Karpas-422 (cell line): ENCODE results near the gene CPAMD8. TPM values are rescaled to one million over a fixed set of nuclear protein-coding genes. Genes with fewer than 3 reads are reported as not detected.
A peak's percentile ranks its signal among the peaks of the same experiment; 100 is the strongest.

Source experiments
- DNase-seq: peaks from one replicate; pipeline ENCODE4 v3.0.0-alpha.2; 2015
- H2AFZ ChIP-seq: fragments of 200-600 bp; sonication (generic); 2 replicates; pipeline ENCODE4 v1.6.1; 2014; ENCODE audit warnings: antibody characterized with exemption, low read length, mixed read lengths
- H3K27ac ChIP-seq: fragments of 200-600 bp; sonication (generic); 2 replicates; pipeline ENCODE4 v1.5.1; 2014; ENCODE audit warnings: mild to moderate bottlenecking, low read length, moderate library complexity
- H3K27me3 ChIP-seq: fragments of 200-600 bp; sonication (generic); 2 replicates; pipeline ENCODE4 v1.6.1; 2014; ENCODE audit warnings: low read length, mixed read lengths
- H3K36me3 ChIP-seq: fragments of 200-600 bp; sonication (generic); 2 replicates; pipeline ENCODE4 v1.6.1; 2014; ENCODE audit warnings: low read length, mixed read lengths; ENCODE audit not compliant: insufficient read depth
- H3K4me1 ChIP-seq: fragments of 200-600 bp; sonication (generic); 2 replicates; pipeline ENCODE4 v1.6.1; 2014; ENCODE audit warnings: mild to moderate bottlenecking, low read length, mixed read lengths
- H3K4me2 ChIP-seq: fragments of 200-600 bp; sonication (generic); 2 replicates; pipeline ENCODE4 v1.6.1; 2014; ENCODE audit warnings: low read length, low read depth, mild to moderate bottlenecking; ENCODE audit not compliant: poor library complexity, severe bottlenecking
- H3K4me3 ChIP-seq: fragments of 200-600 bp; sonication (generic); 2 replicates; pipeline ENCODE4 v1.5.1; 2014; ENCODE audit warnings: mild to moderate bottlenecking, antibody characterized with exemption, low read length, mixed read lengths
- H3K79me2 ChIP-seq: fragments of 200-600 bp; sonication (generic); 2 replicates; pipeline ENCODE4 v1.6.1; 2014; ENCODE audit warnings: mild to moderate bottlenecking, low read length, mixed read lengths
- H3K9ac ChIP-seq: fragments of 200-600 bp; sonication (generic); 2 replicates; pipeline ENCODE4 v1.6.0; 2014; ENCODE audit warnings: low read length
- H3K9me2 ChIP-seq: fragments of 200-600 bp; sonication (generic), shearing (Covaris generic); replicated peaks from 2 replicates; pipeline ENCODE4 v1.6.0; 2014; ENCODE audit warnings: mild to moderate bottlenecking, low read length, moderate library complexity; ENCODE audit not compliant: insufficient read depth
- H3K9me3 ChIP-seq: fragments of 300-700, 200-600 bp; sonication (generic); 2 replicates; pipeline ENCODE4 v1.6.1; 2014; ENCODE audit warnings: low read length, mixed read lengths
- H4K20me1 ChIP-seq: fragments of 200-600 bp; sonication (generic); 2 replicates; pipeline ENCODE4 v1.6.1; 2014; ENCODE audit warnings: mild to moderate bottlenecking, antibody characterized with exemption, low read length, low read depth; ENCODE audit not compliant: insufficient read depth
- total RNA-seq: library from RNA; depleted of rRNA; stranded (reverse); fragments of >200 nt; shearing (Covaris generic); gene quantifications from 2 replicates; pipeline ENCODE4 v1.2.3, GENCODE V29; 2014; ENCODE audit warnings: low replicate concordance

Gene CPAMD8
- total RNA-seq, 1 experiment from 2014 or later: not detected

DNA sequence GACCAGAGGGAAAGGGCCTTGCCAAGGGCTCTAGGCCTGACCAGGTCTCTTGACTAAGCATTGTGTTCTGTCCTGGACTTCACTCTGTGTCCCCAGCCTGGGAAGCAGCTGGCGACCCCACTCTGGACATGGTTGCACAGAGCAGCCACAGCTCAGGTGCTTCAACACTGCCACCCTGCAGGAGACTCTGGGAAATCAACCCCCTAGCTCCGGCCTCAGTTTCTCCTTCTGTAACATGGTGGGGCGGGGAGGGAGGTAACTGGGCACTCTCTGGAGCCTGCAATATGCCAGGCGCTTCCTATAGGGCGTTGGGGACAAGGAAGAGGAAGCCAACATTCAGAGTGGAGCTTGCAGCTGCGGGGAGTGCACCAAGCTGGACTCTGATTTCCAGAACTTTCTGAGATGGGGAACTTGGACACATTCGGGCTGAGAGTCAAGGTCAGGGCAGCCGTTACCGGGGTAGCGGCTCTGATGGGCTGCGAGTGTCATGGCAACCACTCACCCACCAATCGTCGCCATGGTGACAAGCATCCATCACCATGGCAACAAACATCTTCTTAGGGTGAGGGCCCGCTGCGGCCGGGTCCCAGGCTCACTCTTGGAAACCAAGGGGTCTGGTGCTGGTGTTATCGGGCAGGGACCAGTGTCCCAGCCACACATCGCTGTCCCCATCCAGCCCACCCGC is 125.0 kb downstream of the CPAMD8 start:
- Histone ChIP-seq H4K20me1 (no peaks in the 10 kb centered on the region), H3K27me3 (no peaks in the 10 kb centered on the region), H3K9me3 (no peaks in the 10 kb centered on the region), H2AFZ (no peak overlapping the region), H3K36me3 (no peaks in the 10 kb centered on the region), H3K4me1 (no peaks in the 10 kb centered on the region), H3K9me2 (no peaks in the 10 kb centered on the region), H3K9ac (no peak overlapping the region), H3K4me2 (no peak overlapping the region), H3K27ac (no peak overlapping the region), H3K4me3 (no peak overlapping the region), H3K79me2 (no peaks in the 10 kb centered on the region)
- DNase-seq: no peak

DNA sequence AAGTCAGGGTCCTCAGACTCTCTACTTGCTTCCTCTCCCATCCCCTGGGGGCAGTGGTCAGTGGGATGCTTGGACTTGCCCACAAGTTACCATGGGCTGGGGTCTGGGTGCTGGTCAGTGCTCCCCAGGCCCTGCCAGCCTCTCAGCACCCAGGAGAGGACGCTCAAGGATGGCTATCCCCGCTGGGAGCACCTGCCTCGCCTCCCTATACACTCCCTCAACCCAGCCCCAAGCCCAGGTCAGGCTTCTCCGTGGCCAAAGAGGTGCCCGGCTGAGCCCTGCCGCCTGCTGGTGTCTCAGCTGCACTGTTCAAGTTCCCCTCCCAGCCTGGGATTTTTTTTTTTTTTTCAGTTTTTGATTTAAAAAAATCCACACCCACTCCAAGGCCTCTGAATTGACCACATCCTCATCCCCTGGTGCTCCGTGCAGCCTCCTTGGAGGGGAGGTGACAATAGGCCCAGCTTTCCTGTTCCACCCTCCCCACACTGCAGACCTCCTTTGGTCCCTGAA is 127.0 kb downstream of the CPAMD8 start:
- no peaks in the 10 kb centered on the region for H3K9me2 ChIP-seq
- no peak overlapping the region for H3K4me3 ChIP-seq
- no peaks in the 10 kb centered on the region for H3K36me3 ChIP-seq
- DNase-seq: peak; percentile 82
- H2AFZ ChIP-seq: no peak overlapping the region
- H3K27me3 ChIP-seq: no peaks in the 10 kb centered on the region
- H4K20me1 ChIP-seq: no peaks in the 10 kb centered on the region
- H3K4me2 ChIP-seq: no peak overlapping the region
- H3K4me1 ChIP-seq: no peaks in the 10 kb centered on the region
- H3K9me3 ChIP-seq: no peaks in the 10 kb centered on the region
- no peaks in the 10 kb centered on the region for H3K79me2 ChIP-seq
- H3K27ac ChIP-seq: no peak overlapping the region
- H3K9ac ChIP-seq: no peak overlapping the region

DNA sequence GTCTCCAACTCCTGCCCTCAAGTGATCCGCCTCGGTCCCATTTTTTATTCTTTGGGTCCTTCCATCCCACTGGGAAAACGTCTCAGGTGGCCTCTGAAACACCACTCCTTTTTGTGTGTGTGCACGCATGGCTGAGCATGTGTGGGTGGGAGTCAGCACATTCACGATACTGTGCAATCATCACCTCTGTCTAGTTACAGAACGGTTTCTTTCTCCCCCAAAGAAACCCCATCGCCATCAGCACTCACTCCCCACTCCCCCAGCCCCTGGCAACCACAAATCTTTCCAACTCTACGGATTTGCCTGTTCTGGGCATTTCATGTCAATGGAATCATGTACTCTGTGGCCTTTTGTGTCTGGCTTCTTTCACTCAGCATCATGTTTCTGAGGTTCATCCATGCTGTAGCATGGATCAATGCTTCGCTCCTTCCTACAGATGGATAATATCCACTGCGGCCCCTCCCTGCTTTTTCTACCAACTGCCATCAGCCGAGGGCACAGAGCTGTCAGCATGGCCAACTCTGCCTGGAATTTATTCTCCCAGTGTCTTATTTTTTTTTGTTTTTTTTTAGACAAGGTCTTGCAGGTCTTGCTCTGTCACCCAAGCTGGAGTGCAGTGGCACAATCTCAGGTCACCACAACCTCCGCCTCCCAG is 128.1 kb downstream of the CPAMD8 start:
- Histone ChIP-seq H3K9ac (no peak overlapping the region), H3K4me2 (no peak overlapping the region), H3K4me1 (peaks cover 6% of the 10 kb centered on the region), H3K4me3 (no peak overlapping the region), H3K9me3 (no peaks in the 10 kb centered on the region), H3K36me3 (no peaks in the 10 kb centered on the region), H3K9me2 (no peaks in the 10 kb centered on the region), H4K20me1 (no peaks in the 10 kb centered on the region), H2AFZ (no peak overlapping the region), H3K79me2 (no peaks in the 10 kb centered on the region), H3K27ac (no peak overlapping the region), H3K27me3 (no peaks in the 10 kb centered on the region)
- DNase-seq: no peak

DNA sequence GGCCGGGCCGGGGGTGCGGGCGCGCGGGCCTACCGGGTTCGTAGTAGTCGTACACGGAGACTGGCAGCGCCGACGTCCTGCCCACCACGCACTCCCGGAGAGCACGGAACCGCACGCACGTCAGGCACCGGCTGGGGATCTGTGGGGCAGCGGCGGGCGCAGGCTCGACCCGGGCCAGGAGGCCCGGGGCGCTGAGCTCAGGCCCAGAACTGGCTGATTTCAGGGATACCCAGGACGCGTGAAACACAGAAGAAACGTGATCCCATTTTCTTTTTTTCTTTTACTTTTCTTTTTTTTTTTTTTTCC is 128.8 kb downstream of the CPAMD8 start:
- DNase-seq: no peak
- no peak overlapping the region for H3K9ac ChIP-seq
- no peaks in the 10 kb centered on the region for H4K20me1 ChIP-seq
- H3K4me1 ChIP-seq: peaks cover 7% of the 10 kb centered on the region
- H2AFZ ChIP-seq: no peak overlapping the region
- H3K4me3 ChIP-seq: no peak overlapping the region
- no peaks in the 10 kb centered on the region; the same call in 1 of the 2 replicates for H3K27me3 ChIP-seq
- H3K9me3 ChIP-seq: no peaks in the 10 kb centered on the region
- H3K36me3 ChIP-seq: no peaks in the 10 kb centered on the region
- H3K4me2 ChIP-seq: no peak overlapping the region
- no peaks in the 10 kb centered on the region for H3K9me2 ChIP-seq
- no peak overlapping the region for H3K27ac ChIP-seq
- no peaks in the 10 kb centered on the region for H3K79me2 ChIP-seq

DNA sequence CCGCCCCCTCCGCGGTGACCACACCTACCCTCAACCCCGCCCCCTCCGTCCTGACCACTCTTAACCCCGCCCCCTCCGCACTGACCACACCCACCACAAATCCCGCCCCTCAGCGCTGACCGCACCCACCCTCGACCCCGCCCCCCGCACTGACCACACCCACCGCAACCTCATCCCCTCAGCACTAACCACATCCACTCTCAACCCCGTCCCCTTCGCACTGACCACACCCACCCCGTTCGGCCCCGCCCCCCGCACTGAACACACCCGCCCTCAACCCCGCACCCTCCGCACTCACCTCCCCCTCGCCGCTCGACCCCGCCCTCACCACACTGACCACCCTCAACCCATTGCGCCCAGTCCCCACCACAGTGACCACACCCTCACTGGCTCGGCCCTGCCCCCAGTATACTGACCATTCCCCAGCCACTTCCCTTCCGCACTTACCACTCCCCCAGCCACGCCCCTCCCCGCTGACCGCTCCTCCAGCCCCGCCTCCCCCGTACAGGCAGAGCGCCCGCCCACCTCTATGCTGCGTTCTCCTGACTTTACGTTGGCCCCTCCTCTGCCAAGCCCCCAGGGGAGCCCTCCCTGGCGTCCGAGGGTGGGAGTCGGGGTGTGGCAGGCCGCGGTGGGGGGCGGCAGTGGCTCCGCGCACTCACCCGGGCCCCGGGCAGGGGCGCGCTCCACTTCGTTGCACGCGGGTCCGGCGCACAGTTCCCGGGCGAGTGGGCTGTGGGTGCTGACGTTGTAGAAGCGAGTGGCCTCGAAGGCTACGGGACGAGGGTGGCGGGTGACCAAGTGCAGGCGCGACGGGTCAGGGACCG is 129.4 kb downstream of the CPAMD8 start:
- peak; percentile 87 for DNase-seq
- no peak overlapping the region for H3K27ac ChIP-seq
- H4K20me1 ChIP-seq: no peaks in the 10 kb centered on the region
- no peaks in the 10 kb centered on the region for H3K36me3 ChIP-seq
- no peak overlapping the region for H2AFZ ChIP-seq
- no peak overlapping the region for H3K4me2 ChIP-seq
- H3K79me2 ChIP-seq: no peaks in the 10 kb centered on the region
- peaks cover 7% of the 10 kb centered on the region for H3K4me1 ChIP-seq
- H3K9me2 ChIP-seq: no peaks in the 10 kb centered on the region
- H3K4me3 ChIP-seq: no peak overlapping the region
- H3K27me3 ChIP-seq: no peaks in the 10 kb centered on the region; the same call in 1 of the 2 replicates
- no peaks in the 10 kb centered on the region for H3K9me3 ChIP-seq
- H3K9ac ChIP-seq: no peak overlapping the region

DNA sequence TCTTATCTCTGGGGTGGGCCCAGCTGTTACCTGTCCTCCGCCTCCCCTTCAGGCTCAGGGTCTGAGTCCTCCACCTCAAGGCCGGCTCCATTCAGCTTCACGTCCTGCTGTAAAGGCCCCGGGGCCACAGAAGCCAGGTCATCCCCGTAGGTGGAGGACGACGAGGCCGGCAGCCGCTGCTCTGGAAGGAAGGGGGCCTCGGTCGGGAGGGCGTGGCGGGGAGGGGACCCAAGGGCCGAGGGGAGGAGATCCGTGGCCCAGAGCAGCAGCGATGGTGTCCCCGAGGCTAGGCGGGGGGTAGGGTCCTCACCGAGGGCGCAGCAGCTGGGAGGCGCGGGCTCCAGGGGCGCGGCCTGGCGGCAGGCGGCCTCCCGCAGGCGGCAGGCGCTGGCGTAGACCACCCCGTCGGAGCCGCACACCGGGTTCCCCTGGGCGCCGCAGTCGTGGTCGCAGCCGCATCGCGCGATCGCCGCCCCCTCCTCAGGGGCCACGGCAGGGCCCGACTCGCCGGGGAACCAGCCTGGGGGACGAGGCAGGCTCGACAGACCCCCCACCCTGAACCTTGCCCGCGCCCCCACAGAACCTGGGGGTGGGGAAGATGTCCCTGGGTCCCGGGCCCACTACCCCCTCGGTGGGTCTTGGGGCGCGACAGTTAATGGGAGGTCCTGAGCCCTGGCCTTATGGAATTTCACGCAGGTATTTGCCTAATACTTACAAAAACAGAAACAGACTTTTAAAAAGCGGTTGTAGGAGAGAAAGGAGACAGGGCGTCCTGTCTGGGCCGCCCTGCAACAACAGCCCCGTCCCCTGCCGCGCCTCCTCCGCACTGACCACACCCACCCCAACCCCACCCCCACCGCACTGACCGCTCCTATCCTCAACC is 130.2 kb downstream of the CPAMD8 start:
- no peaks in the 10 kb centered on the region for H3K79me2 ChIP-seq
- H2AFZ ChIP-seq: no peak overlapping the region
- H3K9me2 ChIP-seq: no peaks in the 10 kb centered on the region
- no peaks in the 10 kb centered on the region for H3K9me3 ChIP-seq
- H3K27ac ChIP-seq: no peak overlapping the region
- no peak for DNase-seq
- H3K36me3 ChIP-seq: no peaks in the 10 kb centered on the region
- H3K27me3 ChIP-seq: no peaks in the 10 kb centered on the region; the same call in 1 of the 2 replicates
- peaks cover 7% of the 10 kb centered on the region for H3K4me1 ChIP-seq
- H3K4me3 ChIP-seq: no peak overlapping the region
- H3K9ac ChIP-seq: no peak overlapping the region
- no peaks in the 10 kb centered on the region for H4K20me1 ChIP-seq
- H3K4me2 ChIP-seq: no peak overlapping the region

DNA sequence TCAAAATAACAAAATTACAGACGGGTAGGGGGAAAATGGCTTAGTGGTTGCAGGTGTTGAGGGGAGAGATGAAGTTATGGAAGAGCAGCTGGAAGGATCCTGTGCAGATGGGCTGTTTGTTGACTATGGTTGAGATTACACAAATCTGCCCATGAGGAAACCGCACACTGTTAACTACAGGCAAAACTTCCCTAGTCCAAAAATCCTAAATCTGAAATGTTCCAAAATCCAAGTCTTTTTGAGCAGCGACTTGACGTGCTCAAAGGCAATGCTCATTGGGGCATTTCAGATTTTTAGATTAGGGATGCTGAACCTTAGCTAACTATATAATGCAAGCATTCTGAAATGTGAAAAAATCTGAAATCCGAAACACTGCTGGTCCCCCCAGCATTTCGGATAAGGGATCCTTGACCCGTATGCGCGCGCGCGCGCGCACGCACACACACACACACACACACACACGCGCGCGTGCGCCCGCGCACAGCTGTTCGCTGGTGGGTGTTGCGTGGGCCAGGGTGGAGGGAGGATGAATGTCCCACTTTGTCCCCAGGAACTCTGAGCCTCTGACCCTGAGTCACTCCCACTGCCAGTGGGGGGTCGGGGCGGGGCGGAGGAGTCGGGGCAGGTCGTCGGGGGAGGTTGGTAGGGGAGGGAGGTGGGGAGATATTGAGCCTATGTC is 131.0 kb downstream of the CPAMD8 start:
- no peaks in the 10 kb centered on the region; the same call in 1 of the 2 replicates for H3K27me3 ChIP-seq
- H2AFZ ChIP-seq: no peak overlapping the region
- H3K27ac ChIP-seq: no peak overlapping the region
- H3K9me3 ChIP-seq: no peaks in the 10 kb centered on the region
- H3K4me3 ChIP-seq: no peak overlapping the region
- no peak overlapping the region for H3K9ac ChIP-seq
- no peaks in the 10 kb centered on the region for H3K9me2 ChIP-seq
- no peaks in the 10 kb centered on the region for H4K20me1 ChIP-seq
- H3K79me2 ChIP-seq: no peaks in the 10 kb centered on the region
- H3K36me3 ChIP-seq: no peaks in the 10 kb centered on the region
- H3K4me1 ChIP-seq: peaks cover 7% of the 10 kb centered on the region
- DNase-seq: no peak
- H3K4me2 ChIP-seq: no peak overlapping the region
